ENCODE measurements around the gene CNOT6L. TPM values are rescaled to one million over a fixed set of nuclear protein-coding genes. Genes with fewer than 3 reads are reported as not detected.

The CNOT6L gene
- total RNA-seq = 26.1 and 28.1 TPM in 2 replicates

DNA sequence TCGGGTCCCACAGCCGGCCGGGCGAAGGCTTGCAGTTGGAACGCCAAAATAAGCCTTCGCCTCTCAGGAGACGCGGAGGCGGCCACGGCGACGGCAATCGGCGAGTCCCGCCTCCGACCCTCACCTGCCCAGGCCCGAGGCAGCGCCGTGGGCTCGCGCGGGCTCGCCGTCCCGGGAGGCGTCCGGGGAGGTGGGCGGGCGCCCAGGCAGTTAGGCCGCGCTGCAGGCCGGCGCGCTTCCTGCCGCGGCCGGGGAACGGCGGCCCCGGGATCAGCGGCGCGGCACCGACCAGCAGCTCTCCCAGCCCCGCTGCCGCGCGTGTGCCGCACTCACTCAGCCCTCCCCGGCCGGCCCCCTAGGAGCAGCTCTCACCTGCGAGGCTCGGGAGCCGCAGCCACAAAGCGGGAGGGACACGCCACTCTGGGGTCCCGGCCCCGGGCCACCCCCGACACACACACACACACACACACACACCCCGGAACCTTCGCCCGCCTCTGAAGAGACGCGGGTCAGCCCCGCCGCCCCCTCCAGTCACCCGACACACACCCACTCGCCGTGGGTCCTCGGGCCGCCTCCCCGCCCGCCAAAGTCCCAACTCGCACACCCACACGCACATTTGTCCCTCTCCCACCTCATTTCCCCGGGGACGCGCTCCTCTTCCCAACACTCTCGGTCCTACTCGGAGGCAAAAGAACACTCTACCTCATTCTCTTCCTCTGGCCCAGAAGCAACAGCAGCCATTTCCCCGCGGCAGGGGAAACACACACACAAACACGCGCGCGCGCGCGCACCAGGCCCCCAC lies at the start of gene CNOT6L:
Gene CNOT6L, minus strand, starts transcription at position 767 of the 802 bp plus-strand sequence. Its CDS starts 60 bp downstream, at position 707.

DNA sequence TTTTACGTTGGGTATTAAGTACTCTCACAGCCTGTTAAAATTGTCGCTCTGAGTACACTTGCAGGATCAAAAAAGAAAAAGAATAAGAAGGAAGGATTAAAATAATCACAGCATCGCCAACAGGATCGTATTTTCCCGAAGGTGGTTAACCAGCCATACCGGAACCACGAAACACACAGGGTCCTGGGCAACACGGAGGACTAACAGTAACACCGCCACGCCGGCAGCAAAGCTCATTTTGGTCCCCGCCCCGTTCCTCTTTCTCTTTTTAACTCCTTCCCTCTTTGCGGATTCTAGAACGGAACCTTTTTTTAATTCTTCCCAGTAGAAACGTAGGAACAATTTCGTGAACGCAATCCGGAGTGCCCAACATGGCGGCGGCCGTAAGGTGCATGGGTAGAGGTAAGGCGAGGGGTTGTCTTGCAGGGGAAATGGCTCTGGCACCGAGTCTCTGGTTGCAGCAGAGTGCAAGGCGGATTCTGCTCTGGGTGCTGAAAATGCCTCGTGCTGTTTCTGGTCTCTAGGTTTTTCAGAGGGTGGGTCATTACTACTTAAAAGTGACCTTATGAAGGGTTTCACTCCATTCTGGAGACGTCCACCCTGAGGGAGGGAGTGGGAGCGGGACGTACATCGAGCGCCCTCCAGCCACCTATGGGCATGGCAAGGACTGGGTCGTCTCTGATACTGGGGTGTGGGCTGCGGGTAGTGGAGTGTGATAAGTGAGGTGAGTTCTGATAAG lies 43.5 kb upstream of the CNOT6L start, which contains the start of gene MRPL1:
Gene MRPL1, plus strand, starts transcription at position 353 of the 739 bp plus-strand sequence. Its CDS starts 19 bp downstream, at position 372.

Other genes with a start within 250 kb of the CNOT6L start
- gene CXCL13, start 213.5 kb downstream of the CNOT6L start, total RNA-seq = not detected in 2 replicates
- gene MRPL1, start 43.5 kb upstream of the CNOT6L start, total RNA-seq = 48.4 and 61.4 TPM in 2 replicates
- 4.1 and 4.3 TPM in 2 replicates for gene FRAS1, start 238.0 kb upstream of the CNOT6L start, total RNA-seq

Measured in mammary microvascular endothelial cell (primary cell).